Measurements from ENCODE around the gene IKZF1.

DNA sequence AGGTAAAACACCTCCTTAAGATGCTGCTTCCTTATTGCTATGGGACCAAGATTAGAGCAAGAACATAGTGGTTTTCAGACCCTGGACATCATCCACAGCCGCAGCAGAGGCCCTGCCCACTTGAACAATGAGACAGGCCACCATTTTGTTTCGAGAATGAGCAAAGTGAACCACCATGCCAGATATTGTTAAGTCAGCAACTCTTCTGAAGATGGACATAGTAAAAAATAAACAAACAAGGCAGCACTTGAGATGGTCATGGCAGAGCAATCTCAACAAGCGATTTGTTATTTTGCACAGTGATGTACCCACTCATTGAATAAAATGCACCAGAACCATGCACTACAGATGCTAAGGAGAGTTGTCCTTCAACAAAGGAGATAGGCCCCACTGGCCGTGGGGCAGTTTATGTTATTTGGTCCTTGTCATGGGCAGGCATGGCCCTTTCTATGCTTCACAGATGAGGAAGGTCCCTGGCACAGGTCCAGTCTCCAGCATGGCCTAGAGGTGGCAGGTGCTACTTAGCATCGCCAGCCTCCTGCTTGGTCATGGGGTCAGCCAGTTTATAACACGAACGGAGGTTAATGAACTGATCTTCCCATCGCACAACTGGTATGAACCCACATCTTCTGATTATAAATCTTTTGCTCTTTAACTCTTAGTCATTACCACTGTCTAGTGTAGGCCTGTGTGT lies 44.1 kb downstream of the IKZF1 start:
- TF ChIP-seq, protein P1, sequence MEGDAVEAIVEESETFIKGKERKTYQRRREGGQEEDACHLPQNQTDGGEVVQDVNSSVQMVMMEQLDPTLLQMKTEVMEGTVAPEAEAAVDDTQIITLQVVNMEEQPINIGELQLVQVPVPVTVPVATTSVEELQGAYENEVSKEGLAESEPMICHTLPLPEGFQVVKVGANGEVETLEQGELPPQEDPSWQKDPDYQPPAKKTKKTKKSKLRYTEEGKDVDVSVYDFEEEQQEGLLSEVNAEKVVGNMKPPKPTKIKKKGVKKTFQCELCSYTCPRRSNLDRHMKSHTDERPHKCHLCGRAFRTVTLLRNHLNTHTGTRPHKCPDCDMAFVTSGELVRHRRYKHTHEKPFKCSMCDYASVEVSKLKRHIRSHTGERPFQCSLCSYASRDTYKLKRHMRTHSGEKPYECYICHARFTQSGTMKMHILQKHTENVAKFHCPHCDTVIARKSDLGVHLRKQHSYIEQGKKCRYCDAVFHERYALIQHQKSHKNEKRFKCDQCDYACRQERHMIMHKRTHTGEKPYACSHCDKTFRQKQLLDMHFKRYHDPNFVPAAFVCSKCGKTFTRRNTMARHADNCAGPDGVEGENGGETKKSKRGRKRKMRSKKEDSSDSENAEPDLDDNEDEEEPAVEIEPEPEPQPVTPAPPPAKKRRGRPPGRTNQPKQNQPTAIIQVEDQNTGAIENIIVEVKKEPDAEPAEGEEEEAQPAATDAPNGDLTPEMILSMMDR (conservative IDR thresholded peaks at IDR 0.05 in 1 of 2, IDR thresholded peaks at IDR 0.05 in 1 of 2; ENCODE audit: extremely low read depth in 1 of 2, insufficient read depth in 1 of 2, low read depth in 1 of 2, low read length in 2 of 2) = no peak
- no peak for TF ChIP-seq EZH2 (IDR thresholded peaks at IDR 0.05; ENCODE audit: borderline replicate concordance, low read length)
